ENCODE results near the gene FOXO1.

GRCh38 chr13:40553356-40553755 is 113.1 kb downstream of the FOXO1 start:
- no peak for TF ChIP-seq CTCF (conservative IDR thresholded peaks at IDR 0.05; ENCODE audit: low read length)
- TF ChIP-seq EZH2phosphoT487 (IDR thresholded peaks at IDR 0.05; ENCODE audit: borderline replicate concordance) = no peak
